Measurements from ENCODE around the gene PPP2R3C. TPM values are rescaled to one million over a fixed set of nuclear protein-coding genes. Genes with fewer than 3 reads are reported as not detected.
"Not testable (repeated sequence)": the region's sequence is repeated elsewhere in the genome, so short reads cannot be mapped to it uniquely, and the experiment has no call there.

Gene PPP2R3C
- polyA plus RNA-seq, 3 donors: 44.2 to 48.6 (median 46.6) TPM

DNA sequence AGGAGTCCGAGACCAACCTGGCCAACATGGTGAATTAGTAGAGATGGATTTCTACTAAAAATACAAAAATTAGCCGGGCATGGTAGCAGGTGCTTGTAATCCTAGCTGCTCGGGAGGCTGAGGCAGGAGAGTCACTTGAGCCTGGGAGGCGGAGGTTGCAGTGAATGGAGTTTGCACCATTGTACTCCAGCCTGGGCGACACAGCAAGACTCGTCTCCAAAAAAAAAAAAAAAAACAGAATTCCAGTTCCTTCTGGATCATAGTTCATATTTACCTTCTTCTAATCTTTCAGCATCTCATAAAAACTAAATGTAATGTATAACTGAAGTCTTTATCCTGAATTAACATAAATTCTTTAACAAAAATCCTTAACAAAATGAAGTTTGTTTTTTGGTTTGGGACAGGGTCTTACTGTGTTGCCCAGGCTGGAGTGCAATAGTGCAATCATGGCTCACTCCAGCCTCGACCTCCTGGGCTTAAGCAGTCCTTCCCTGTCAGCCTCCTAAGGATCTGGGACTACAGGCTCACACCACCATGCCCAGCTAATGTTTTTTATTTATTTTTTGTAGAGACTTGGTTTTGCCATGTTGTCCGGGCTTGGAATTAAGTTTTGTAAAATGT is 38.1 kb downstream of the PPP2R3C start:
- DNase-seq (ENCODE audit: extremely low read depth in 1 of 11, low read depth in 9 of 11, low spot score in 4 of 11): no peak

DNA sequence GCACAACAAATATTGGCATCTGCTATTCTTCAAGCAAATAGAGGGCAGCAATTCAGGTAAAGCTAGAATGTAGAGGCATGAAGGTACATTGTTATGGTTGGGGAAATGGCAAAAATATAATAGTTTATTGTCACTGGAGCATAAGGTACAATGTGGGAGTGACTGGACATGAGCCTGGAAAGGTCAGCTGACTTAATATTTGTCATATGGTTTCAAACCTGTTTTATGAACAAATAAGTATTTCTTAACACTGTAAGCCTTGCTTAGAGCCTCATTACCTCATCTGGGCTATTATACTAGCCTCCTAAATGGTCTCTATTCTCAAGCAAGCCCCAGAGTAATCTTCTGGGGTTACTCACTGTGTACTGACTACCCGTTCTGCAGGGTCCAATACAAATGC is 42.0 kb downstream of the PPP2R3C start:
- DNase-seq (ENCODE audit: extremely low read depth in 1 of 11, low read depth in 9 of 11, low spot score in 4 of 11): no peak

- no peak for DNase-seq (ENCODE audit: extremely low read depth in 1 of 11, low read depth in 9 of 11, low spot score in 4 of 11)
Observed at GRCh38 chr14:35078082-35078481, 43.7 kb downstream of the PPP2R3C start.

DNA sequence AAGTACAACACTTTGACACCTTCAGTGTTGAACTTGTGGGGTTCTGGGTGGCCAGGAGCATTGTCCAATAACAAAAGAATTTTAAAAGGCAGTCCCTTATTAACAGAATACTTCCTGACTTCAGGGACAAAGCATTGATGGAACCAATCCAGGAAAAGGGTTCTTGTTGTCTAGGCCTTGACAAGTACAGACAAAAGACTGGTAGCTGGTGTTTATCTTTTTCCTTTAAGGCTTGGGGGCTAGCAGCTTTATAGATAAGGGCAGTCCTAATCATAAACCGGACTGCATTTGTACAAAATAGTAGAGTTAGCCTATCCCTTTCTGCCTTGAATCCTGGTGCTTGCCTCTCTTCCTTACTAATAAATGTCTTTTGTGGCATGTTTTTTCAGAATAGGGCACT is 48.3 kb downstream of the PPP2R3C start:
- no peak for DNase-seq (ENCODE audit: extremely low read depth in 1 of 11, low read depth in 9 of 11, low spot score in 4 of 11)

DNA sequence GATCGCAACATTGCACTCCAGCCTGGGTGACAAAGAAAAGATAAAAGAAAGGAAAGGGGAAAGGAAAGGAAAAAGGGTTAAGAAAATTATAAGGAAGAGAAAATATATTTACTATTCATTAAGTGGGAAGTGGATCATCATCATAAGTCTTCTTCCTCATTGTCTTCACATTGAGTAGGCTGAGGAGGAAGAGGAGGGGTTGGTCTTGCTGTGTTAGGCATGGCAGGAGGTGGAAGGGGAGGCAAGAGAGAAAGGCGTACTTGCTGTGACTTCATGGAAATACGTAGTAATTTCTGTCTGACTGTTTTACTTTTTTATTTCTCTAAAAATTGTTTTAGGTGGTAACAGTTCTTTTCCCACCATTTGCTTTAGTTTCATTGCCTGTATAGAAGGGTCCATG is 49.6 kb downstream of the PPP2R3C start:
- no peak for DNase-seq (ENCODE audit: extremely low read depth in 1 of 11, low read depth in 9 of 11, low spot score in 4 of 11)

GRCh38 chr14:35068238-35069012 is 53.4 kb downstream of the PPP2R3C start:
- DNase-seq (ENCODE audit: extremely low read depth in 1 of 11, low read depth in 9 of 11, low spot score in 4 of 11): no peak

DNA sequence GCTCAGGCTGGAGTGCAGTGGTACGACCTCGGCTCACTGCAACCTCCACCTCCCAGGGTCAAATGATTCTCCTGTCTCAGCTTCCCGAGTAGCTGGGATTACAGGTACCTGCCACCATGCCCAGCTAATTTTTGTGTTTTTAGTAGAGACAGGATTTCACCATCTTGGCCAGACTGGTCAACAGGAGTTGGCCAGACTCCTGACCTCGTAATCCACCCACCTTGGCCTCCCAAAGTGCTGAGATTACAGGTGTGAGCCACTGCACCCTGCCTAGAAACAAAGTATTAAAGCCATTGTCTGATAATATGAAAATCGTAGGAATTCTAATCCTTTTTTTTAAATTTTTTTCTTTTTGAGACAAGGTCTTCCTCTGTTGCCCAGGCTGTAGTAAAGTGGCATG is 56.1 kb downstream of the PPP2R3C start:
- DNase-seq (ENCODE audit: extremely low read depth in 1 of 11, low read depth in 9 of 11, low spot score in 4 of 11): not testable (repeated sequence)

DNA sequence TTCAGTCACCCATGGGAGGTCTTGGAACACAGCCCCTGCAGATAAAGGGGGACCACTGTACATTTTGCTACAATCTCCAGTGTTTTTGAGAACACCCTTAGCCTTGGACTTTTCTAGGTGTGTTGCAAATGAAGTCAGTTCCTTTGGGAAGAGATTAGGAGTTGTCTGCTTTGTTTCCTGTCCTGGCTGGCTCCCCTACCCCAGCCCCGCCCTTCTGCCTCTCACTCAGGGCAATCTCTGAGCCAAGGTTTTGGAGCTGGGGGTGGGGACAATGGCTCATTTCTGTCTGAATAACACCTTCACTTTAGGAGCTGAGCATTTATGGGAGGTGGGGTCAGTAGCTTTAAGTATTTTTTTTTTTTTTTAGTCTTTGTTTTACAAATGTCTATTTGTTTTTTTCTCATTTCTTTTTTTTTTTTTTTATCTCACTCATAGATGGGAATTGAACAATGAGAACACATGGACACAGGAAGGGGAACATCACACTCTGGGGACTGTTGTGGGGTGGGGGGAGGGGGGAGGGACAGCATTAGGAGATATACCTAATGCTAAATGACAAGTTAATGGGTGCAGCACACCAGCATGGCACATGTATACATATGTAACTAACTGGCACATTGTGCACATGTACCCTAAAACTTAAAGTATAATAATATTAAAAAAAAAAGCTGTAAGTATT is 60.5 kb downstream of the PPP2R3C start:
- DNase-seq (ENCODE audit: extremely low read depth in 1 of 11, low read depth in 9 of 11, low spot score in 4 of 11): not testable (repeated sequence)

DNA sequence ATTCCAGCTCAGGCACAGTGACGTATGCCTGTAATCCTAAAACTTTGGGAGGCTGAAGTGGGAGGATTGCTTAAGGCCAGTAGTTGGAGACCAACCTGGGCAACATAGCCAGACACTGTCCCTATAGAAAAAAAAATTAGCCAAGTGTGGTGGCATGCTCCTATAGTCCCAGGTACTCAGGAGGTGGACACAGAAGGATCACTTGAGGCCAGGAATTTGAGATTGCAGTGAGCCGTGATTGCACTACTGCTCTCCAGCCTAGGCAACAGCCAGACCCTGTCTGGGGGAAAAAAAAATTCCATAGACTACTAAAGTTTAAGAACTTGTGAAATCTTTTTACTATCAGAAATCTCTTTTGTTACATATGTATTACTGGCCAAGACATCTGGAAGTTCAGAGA is 69.2 kb downstream of the PPP2R3C start:
- no peak for DNase-seq (ENCODE audit: extremely low read depth in 1 of 11, low read depth in 9 of 11, low spot score in 4 of 11)

DNA sequence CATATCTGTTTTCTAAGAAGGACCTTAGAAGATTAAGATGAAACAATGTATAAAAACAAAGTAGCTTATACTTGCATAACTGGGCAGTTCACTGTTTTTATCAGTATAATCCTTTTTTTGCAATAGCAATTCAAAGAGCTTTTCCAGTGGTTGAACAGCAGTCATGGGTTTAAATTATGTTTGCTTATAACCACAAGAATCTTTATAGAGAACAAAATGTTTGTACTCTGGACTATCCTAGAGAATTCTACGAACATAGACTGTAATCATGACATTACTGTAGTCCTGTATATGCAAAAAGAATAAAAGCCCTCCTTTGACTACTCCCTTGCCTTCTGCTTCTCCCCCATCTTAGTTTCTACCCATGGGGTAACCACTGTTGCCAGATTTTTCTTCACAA is 70.0 kb downstream of the PPP2R3C start:
- DNase-seq (ENCODE audit: extremely low read depth in 1 of 11, low read depth in 9 of 11, low spot score in 4 of 11): no peak

GRCh38 chr14:35050652-35051051 is 71.1 kb downstream of the PPP2R3C start:
- no peak for DNase-seq (ENCODE audit: extremely low read depth in 1 of 11, low read depth in 9 of 11, low spot score in 4 of 11)

- no peak for DNase-seq (ENCODE audit: extremely low read depth in 1 of 11, low read depth in 9 of 11, low spot score in 4 of 11)
Observed at GRCh38 chr14:35047976-35048513, 73.7 kb downstream of the PPP2R3C start.

- DNase-seq (ENCODE audit: extremely low read depth in 1 of 11, low read depth in 9 of 11, low spot score in 4 of 11): peak in 4 of 11 donors; percentile 12 to 29 (median 20)
Observed at GRCh38 chr14:35046751-35047536, 74.8 kb downstream of the PPP2R3C start.

DNA sequence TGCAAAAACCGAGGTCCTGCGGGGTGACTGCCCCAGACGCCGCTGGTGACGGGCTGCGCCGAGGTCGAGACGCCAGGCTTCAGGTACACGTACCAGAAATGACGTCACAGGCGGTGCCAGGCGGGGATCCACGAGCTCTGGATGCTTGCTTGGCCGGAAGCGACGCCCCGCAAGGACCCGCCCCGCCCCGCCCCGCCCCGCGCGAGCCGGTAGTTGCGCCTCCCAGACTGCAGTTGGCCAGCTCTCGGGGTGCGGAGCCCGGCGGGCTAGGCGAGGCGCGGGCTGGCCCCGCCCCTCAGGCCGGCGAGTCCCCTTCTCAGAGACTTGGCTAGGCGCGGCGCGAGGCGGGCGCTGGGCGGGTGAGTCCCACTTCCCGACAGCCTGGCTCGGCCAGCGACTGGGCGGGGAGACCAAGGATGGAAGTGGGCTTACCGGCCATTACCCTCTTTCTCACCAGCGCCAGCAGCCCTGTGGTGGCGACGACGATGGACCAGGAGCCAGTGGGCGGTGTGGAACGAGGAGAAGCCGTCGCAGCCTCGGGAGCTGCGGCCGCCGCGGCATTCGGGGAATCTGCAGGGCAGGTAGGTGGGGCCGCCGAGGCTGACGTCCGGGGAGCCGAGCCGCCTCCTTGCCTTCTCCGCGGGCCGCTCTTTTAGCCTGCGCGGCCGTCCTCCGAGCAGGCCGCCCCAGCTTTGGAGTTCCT is 75.6 kb downstream of the PPP2R3C start, which contains the start of gene FAM177A1:
Gene FAM177A1 (plus strand): TSS at position 225 of the 703 bp plus-strand sequence. CDS start 192 bp downstream, at position 417.
- peak; percentile 75 to 95 (median 91) for DNase-seq (ENCODE audit: extremely low read depth in 1 of 11, low read depth in 9 of 11, low spot score in 4 of 11)

GRCh38 chr14:35045798-35046047 is 76.1 kb downstream of the PPP2R3C start:
- DNase-seq (ENCODE audit: extremely low read depth in 1 of 11, low read depth in 9 of 11, low spot score in 4 of 11): peak in 1 of 11 donors; percentile 1

- no peak for DNase-seq (ENCODE audit: extremely low read depth in 1 of 11, low read depth in 9 of 11, low spot score in 4 of 11)
Observed at GRCh38 chr14:35044939-35045797, 76.6 kb downstream of the PPP2R3C start.

GRCh38 chr14:35043046-35043445 is 78.7 kb downstream of the PPP2R3C start:
- DNase-seq (ENCODE audit: extremely low read depth in 1 of 11, low read depth in 9 of 11, low spot score in 4 of 11): no peak

- DNase-seq (ENCODE audit: extremely low read depth in 1 of 11, low read depth in 9 of 11, low spot score in 4 of 11): no peak
Observed at GRCh38 chr14:35042632-35043031, 79.2 kb downstream of the PPP2R3C start.

All from renal cortex interstitium (tissue), 11 donors.